ENCODE results near the gene HSPA1L.
"Not testable (repeated sequence)": the region's sequence is repeated elsewhere in the genome, so short reads cannot be mapped to it uniquely, and the experiment has no call there.

The HSPA1L gene

GRCh38 chr6:31860349-31860748, 45.3 kb upstream of the HSPA1L start (continued):
- TF ChIP-seq TSHZ2 (CRISPR knock-in tag; IDR thresholded peaks at IDR 0.05) (no peak), TOX (CRISPR knock-in tag; IDR thresholded peaks at IDR 0.05; ENCODE audit: borderline replicate concordance) (no peak), ZFP3 (CRISPR knock-in tag; IDR thresholded peaks at IDR 0.05) (no peak)

- TF ChIP-seq TSHZ2 (CRISPR knock-in tag; IDR thresholded peaks at IDR 0.05) (no peak), ZNF565 (CRISPR knock-in tag; conservative IDR thresholded peaks at IDR 0.05; ENCODE audit: low read depth) (no peak), POU6F1 (CRISPR knock-in tag; IDR thresholded peaks at IDR 0.05; ENCODE audit: borderline replicate concordance, low read depth) (no peak)
- no peak for ATAC-seq
These were observed 44.8 kb upstream of the HSPA1L start for GRCh38 chr6:31859923-31860322.

- ATAC-seq = no peak
- TF ChIP-seq RARB (CRISPR knock-in tag; IDR thresholded peaks at IDR 0.05) (no peak), OSR1 (CRISPR knock-in tag; IDR thresholded peaks at IDR 0.05) (no peak), CSDC2 (CRISPR knock-in tag; IDR thresholded peaks at IDR 0.05) (no peak)
These were observed 43.6 kb upstream of the HSPA1L start for GRCh38 chr6:31858707-31859106.

GRCh38 chr6:31857774-31858173, 42.7 kb upstream of the HSPA1L start:
- ATAC-seq = not testable (repeated sequence)

GRCh38 chr6:31851980-31852718, 37.1 kb upstream of the HSPA1L start:
- not testable (repeated sequence) for ATAC-seq

GRCh38 chr6:31851485-31851832, 36.4 kb upstream of the HSPA1L start:
- ATAC-seq = peak; percentile 31; the same call in 1 of the 3 replicates
- TF ChIP-seq BACH2 (CRISPR knock-in tag; IDR thresholded peaks at IDR 0.05; ENCODE audit: borderline replicate concordance) (no peak), PATZ1 (CRISPR knock-in tag; IDR thresholded peaks at IDR 0.05; ENCODE audit: borderline replicate concordance) (no peak)

- no peak for ATAC-seq
- TF ChIP-seq CSDC2 (CRISPR knock-in tag; IDR thresholded peaks at IDR 0.05) (no peak), ZNF70 (CRISPR knock-in tag; IDR thresholded peaks at IDR 0.05) (no peak), TCF4 (CRISPR knock-in tag; IDR thresholded peaks at IDR 0.05; ENCODE audit: borderline replicate concordance) (no peak), PPARA (CRISPR knock-in tag; IDR thresholded peaks at IDR 0.05; ENCODE audit: borderline replicate concordance) (no peak), ZC3H10 (CRISPR knock-in tag; IDR thresholded peaks at IDR 0.05) (no peak), ZNF565 (CRISPR knock-in tag; conservative IDR thresholded peaks at IDR 0.05; ENCODE audit: low read depth) (no peak), POU6F1 (CRISPR knock-in tag; IDR thresholded peaks at IDR 0.05; ENCODE audit: borderline replicate concordance, low read depth) (no peak), ESRRG (CRISPR knock-in tag; IDR thresholded peaks at IDR 0.05) (no peak), ZNF8 (CRISPR knock-in tag; IDR thresholded peaks at IDR 0.05) (no peak), GLIS3 (CRISPR knock-in tag; IDR thresholded peaks at IDR 0.05) (no peak)
These were observed 35.8 kb upstream of the HSPA1L start for GRCh38 chr6:31850765-31851484.
